ENCODE measurements around the gene TM4SF4. TPM values are rescaled to one million over a fixed set of nuclear protein-coding genes. Genes with fewer than 3 reads are reported as not detected.

The TM4SF4 gene
- total RNA-seq, 1 experiment from 2014 or later = not detected

DNA sequence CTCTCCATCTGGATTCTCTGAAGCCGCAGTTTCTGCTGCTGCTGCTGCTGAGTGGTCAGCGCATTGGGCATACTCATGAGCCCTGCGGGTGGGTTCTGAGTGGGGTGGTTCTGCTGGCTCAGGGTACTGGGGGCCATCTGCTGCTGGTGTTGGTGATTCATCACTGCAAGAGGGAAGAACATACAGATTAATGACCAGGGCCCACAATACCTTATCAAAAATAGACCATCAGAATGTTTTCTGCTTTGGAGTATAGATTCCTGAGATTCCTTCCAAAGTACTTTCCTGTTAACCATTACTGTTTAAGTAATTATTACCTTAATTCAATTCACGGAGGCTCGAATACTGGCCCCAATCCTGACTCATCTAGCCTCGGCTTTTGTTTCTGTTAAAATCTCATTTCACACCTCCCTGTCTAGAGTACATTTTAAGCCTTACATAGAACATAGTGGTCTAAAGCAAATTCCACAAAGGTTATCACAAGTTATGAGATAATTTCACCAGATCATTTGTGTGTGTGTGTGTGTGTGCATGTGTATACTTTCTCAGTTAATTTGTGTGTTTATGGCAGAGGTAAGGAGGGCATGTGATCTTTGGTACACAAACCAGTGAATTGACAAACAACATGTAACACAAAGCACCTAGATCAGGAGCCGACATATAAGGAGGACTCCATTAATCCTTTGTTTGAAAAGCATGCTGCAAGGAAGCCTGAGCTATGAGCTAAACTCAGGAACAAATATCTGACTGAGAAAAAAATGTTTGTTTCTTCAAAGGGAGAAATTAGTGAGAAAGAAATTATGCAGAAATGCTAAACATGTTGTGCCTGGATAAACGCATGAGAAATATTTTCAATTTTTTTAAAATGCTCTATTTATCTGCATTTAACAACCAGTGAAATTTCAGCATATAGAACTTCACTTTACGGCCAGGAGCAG, 68.1 kb downstream of the TM4SF4 start:
- no peaks in the 10 kb centered on the region for H4K20me1 ChIP-seq (ENCODE audit: control insufficient read depth, insufficient read depth, insufficient read length)
- no peaks in the 10 kb centered on the region for H3K27me3 ChIP-seq (ENCODE audit: insufficient read depth, low read length)
- H4K8ac ChIP-seq (replicated peaks; ENCODE audit: insufficient read length, low read depth, low read length) = no peak overlapping the region
- H3K9ac ChIP-seq (ENCODE audit: extremely low read depth, insufficient read length, low read length) = no peak overlapping the region
- H3K4me3 Mint-ChIP-seq = no peak overlapping the region
- no peaks in the 10 kb centered on the region for H3K9me3 ChIP-seq (ENCODE audit: control insufficient read depth, low read depth, low read length)
- no peak overlapping the region for H3K27ac ChIP-seq (ENCODE audit: insufficient read length, low read depth, low read length)
- H3K18ac ChIP-seq (ENCODE audit: insufficient read length, low read depth, low read length) = no peak overlapping the region
- H4K91ac ChIP-seq (ENCODE audit: insufficient read length, low read depth, low read length) = no peak overlapping the region
- H2BK120ac ChIP-seq (ENCODE audit: low read depth, low read length, poor library complexity, severe bottlenecking) = no peak overlapping the region
- H3K14ac ChIP-seq (ENCODE audit: insufficient read depth, low read length) = no peak overlapping the region
- WGBS (ENCODE audit: extremely low coverage, insufficient read length, low lambda C conversion rate) = no CpG with 5 or more reads among the region's 9 CpGs
- no peaks in the 10 kb centered on the region for H3K9me3 Mint-ChIP-seq
- TF ChIP-seq, protein P1, sequence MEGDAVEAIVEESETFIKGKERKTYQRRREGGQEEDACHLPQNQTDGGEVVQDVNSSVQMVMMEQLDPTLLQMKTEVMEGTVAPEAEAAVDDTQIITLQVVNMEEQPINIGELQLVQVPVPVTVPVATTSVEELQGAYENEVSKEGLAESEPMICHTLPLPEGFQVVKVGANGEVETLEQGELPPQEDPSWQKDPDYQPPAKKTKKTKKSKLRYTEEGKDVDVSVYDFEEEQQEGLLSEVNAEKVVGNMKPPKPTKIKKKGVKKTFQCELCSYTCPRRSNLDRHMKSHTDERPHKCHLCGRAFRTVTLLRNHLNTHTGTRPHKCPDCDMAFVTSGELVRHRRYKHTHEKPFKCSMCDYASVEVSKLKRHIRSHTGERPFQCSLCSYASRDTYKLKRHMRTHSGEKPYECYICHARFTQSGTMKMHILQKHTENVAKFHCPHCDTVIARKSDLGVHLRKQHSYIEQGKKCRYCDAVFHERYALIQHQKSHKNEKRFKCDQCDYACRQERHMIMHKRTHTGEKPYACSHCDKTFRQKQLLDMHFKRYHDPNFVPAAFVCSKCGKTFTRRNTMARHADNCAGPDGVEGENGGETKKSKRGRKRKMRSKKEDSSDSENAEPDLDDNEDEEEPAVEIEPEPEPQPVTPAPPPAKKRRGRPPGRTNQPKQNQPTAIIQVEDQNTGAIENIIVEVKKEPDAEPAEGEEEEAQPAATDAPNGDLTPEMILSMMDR (conservative IDR thresholded peaks at IDR 0.05) = no peak
- H2BK15ac ChIP-seq (ENCODE audit: low read depth, low read length) = no peak overlapping the region
- H2BK5ac ChIP-seq (ENCODE audit: insufficient read length, low read length) = no peak overlapping the region
- no peak overlapping the region for H4K5ac ChIP-seq (ENCODE audit: insufficient read length, low read depth, low read length)
- DNase-seq = no peak
- H3K4ac ChIP-seq (ENCODE audit: low read depth, low read length) = no peak overlapping the region
- H2BK20ac ChIP-seq (ENCODE audit: low read depth, low read length, poor library complexity, severe bottlenecking) = no peak overlapping the region
- H3K27me3 Mint-ChIP-seq (ENCODE audit: low read depth) = no peaks in the 10 kb centered on the region
- no peaks in the 10 kb centered on the region for H3K23me2 ChIP-seq (ENCODE audit: insufficient read length, low read depth, low read length, poor library complexity, severe bottlenecking)
- no peak overlapping the region for H3K23ac ChIP-seq (ENCODE audit: insufficient read length, low read depth, low read length)
- no peak overlapping the region for H2AFZ ChIP-seq (ENCODE audit: low read length)
- no peak overlapping the region for H3T11ph ChIP-seq (ENCODE audit: low read length)
- H3K27ac Mint-ChIP-seq = peak overlapping the region; percentile 8 to 45 (median 29); a peak in 4 of 7 replicates
- no peaks in the 10 kb centered on the region for H3K79me1 ChIP-seq (ENCODE audit: insufficient read depth, low read depth, low read length, poor library complexity, severe bottlenecking)
- peaks cover 5 to 15% (median 7%) of the 10 kb centered on the region in 3 experiments; a peak in 5 of 7 replicates for H3K36me3 Mint-ChIP-seq (ENCODE audit: insufficient read depth in 1 of 3, low read depth in 3 of 3)
- H3K4me1 Mint-ChIP-seq = peaks cover 6 to 11% of the 10 kb centered on the region in 2 experiments
- H3K4me1 ChIP-seq (ENCODE audit: insufficient read depth, low read length) = no peaks in the 10 kb centered on the region
- H3K4me2 ChIP-seq (ENCODE audit: insufficient read depth, insufficient read length, low read length) = no peak overlapping the region
- H3K79me2 ChIP-seq (ENCODE audit: insufficient read depth, low read length) = no peaks in the 10 kb centered on the region
- H2BK12ac ChIP-seq (ENCODE audit: insufficient read length, low read depth, low read length) = no peak overlapping the region
- no peak overlapping the region for H2AK5ac ChIP-seq (ENCODE audit: insufficient read length, low read length)
- no peak overlapping the region for H3K56ac ChIP-seq (ENCODE audit: insufficient read length, low read depth, low read length)
